ENCODE measurements around the gene CHCHD3. TPM values are rescaled to one million over a fixed set of nuclear protein-coding genes. Genes with fewer than 3 reads are reported as not detected.

CHCHD3 gene
- total RNA-seq, 1 donor from 2014 or later, result 142 TPM

DNA sequence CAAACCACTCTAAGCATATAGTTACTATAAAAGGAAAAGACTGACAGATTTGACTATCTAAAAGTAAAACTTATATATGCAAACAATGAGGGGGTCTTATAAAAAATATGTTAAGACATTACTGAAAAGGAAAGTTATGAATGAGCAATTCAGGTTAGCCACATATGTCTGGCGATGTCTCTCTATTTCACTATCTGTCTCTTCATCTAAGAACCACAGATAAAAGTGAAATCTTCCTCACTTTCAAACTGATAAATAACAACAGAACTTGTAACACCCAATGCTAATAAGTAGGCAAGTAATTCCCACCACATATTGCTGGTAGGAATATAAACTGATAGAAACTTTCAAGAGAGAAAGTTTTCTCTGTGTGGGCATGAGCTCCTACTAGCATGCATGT is 138.2 kb downstream of the CHCHD3 start:
- TF ChIP-seq, protein P1, sequence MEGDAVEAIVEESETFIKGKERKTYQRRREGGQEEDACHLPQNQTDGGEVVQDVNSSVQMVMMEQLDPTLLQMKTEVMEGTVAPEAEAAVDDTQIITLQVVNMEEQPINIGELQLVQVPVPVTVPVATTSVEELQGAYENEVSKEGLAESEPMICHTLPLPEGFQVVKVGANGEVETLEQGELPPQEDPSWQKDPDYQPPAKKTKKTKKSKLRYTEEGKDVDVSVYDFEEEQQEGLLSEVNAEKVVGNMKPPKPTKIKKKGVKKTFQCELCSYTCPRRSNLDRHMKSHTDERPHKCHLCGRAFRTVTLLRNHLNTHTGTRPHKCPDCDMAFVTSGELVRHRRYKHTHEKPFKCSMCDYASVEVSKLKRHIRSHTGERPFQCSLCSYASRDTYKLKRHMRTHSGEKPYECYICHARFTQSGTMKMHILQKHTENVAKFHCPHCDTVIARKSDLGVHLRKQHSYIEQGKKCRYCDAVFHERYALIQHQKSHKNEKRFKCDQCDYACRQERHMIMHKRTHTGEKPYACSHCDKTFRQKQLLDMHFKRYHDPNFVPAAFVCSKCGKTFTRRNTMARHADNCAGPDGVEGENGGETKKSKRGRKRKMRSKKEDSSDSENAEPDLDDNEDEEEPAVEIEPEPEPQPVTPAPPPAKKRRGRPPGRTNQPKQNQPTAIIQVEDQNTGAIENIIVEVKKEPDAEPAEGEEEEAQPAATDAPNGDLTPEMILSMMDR (IDR thresholded peaks at IDR 0.05), result no peak
- TF ChIP-seq EZH2 (IDR thresholded peaks at IDR 0.05) (no peak), EZH2phosphoT487 (IDR thresholded peaks at IDR 0.05) (no peak)
- Mint-ChIP-seq H3K36me3 (peaks cover 7% of the 10 kb centered on the region), H3K27ac (no peak overlapping the region), H3K4me3 (no peak overlapping the region), H3K4me1 (peaks cover 28% of the 10 kb centered on the region), H3K9me3 (no peaks in the 10 kb centered on the region), H3K27me3 (ENCODE audit: insufficient read depth, low read depth) (no peaks in the 10 kb centered on the region)
- H3K4me2 ChIP-seq, result peak overlapping the region; percentile 38
- H3K27ac ChIP-seq, result peak overlapping the region; percentile 4
- no peak overlapping the region for H3K9ac ChIP-seq
- H3K4me3 ChIP-seq, result no peak overlapping the region
- H3K27me3 ChIP-seq, result no peaks in the 10 kb centered on the region
- H3K79me2 ChIP-seq (ENCODE audit: low read depth), result peaks cover 7% of the 10 kb centered on the region
- no peaks in the 10 kb centered on the region for H3K36me3 ChIP-seq
- H3K9me3 ChIP-seq (ENCODE audit: low read depth), result no peaks in the 10 kb centered on the region
- H3K4me1 ChIP-seq, result peaks cover 28% of the 10 kb centered on the region
- H2AFZ ChIP-seq (replicated peaks), result no peak overlapping the region
- no peaks in the 10 kb centered on the region for H4K20me1 ChIP-seq (ENCODE audit: low read depth)
- no peak for DNase-seq (ENCODE audit: low spot score)
- H3F3A ChIP-seq (ENCODE audit: low read depth), result no peaks in the 10 kb centered on the region

DNA sequence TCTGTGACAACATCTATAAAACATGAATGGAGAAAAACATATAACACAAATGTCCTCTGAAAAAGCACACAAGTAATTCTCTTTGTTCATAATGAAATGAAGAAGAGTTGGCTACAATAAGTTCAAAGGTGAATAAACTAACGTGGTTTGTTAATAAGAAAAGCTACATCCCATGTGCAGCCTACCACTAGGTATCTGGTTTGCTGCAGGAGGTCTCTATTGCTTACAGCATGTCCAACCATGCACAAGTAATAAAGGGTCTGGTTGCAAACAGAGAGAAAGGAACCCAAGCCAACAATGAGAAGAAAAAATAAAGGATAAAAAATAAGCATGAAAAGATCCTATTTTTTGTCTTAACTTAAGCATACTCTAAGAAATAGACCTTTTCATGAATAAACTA is 139.2 kb downstream of the CHCHD3 start:
- peak; percentile 61 for DNase-seq (ENCODE audit: low spot score)
- TF ChIP-seq EZH2phosphoT487 (IDR thresholded peaks at IDR 0.05) (no peak), EZH2 (IDR thresholded peaks at IDR 0.05) (no peak)
- TF ChIP-seq, protein P1 (IDR thresholded peaks at IDR 0.05), result no peak
- Histone ChIP-seq H3K36me3 (no peaks in the 10 kb centered on the region), H3K27ac (no peak overlapping the region), H2AFZ (replicated peaks) (no peak overlapping the region), H3K4me1 (peaks cover 28% of the 10 kb centered on the region), H3K4me2 (peak overlapping the region; percentile 38), H3K27me3 (no peaks in the 10 kb centered on the region), H3K79me2 (ENCODE audit: low read depth) (peaks cover 7% of the 10 kb centered on the region), H3F3A (ENCODE audit: low read depth) (no peaks in the 10 kb centered on the region), H3K4me3 (no peak overlapping the region), H4K20me1 (ENCODE audit: low read depth) (no peaks in the 10 kb centered on the region), H3K9ac (no peak overlapping the region), H3K9me3 (ENCODE audit: low read depth) (no peaks in the 10 kb centered on the region)
- Mint-ChIP-seq H3K27ac (no peak overlapping the region), H3K4me3 (no peak overlapping the region), H3K36me3 (peaks cover 7% of the 10 kb centered on the region), H3K27me3 (ENCODE audit: insufficient read depth, low read depth) (no peaks in the 10 kb centered on the region), H3K4me1 (peaks cover 28% of the 10 kb centered on the region), H3K9me3 (no peaks in the 10 kb centered on the region)

DNA sequence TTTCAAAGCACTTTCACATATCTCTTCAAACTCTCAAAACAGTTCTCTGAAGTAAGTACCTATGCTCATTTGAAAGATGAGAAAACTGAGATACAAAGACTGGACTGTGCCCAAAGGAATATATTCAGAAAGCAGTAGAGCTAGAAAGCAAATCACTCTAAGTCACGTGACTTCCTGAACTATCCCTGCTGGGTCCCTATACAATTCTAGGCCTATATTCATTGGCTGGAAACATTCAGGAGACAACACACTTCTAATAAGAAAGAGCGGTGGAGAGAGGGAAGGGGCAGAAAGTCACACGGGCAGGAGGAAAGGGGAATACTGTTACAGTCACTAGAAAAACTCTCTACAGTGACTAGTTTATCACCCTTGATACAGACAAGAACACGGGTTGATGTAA is 140.0 kb downstream of the CHCHD3 start:
- H3K27ac ChIP-seq, result peak overlapping the region; percentile 61
- H3K79me2 ChIP-seq (ENCODE audit: low read depth), result peaks cover 11% of the 10 kb centered on the region
- TF ChIP-seq, protein P1 (IDR thresholded peaks at IDR 0.05), result no peak
- no peak for TF ChIP-seq EZH2phosphoT487 (IDR thresholded peaks at IDR 0.05)
- TF ChIP-seq EZH2 (IDR thresholded peaks at IDR 0.05), result no peak
- H3K9ac ChIP-seq, result no peak overlapping the region
- H3K9me3 ChIP-seq (ENCODE audit: low read depth), result no peaks in the 10 kb centered on the region
- H2AFZ ChIP-seq (replicated peaks), result no peak overlapping the region
- no peaks in the 10 kb centered on the region for H3F3A ChIP-seq (ENCODE audit: low read depth)
- H3K4me2 ChIP-seq, result peak overlapping the region; percentile 38
- no peaks in the 10 kb centered on the region for H4K20me1 ChIP-seq (ENCODE audit: low read depth)
- peaks cover 32% of the 10 kb centered on the region for H3K4me1 ChIP-seq
- DNase-seq (ENCODE audit: low spot score), result peak; percentile 17
- no peak overlapping the region for H3K4me3 Mint-ChIP-seq
- H3K36me3 Mint-ChIP-seq, result peaks cover 7% of the 10 kb centered on the region
- peak overlapping the region; percentile 19 for H3K27ac Mint-ChIP-seq
- H3K27me3 Mint-ChIP-seq (ENCODE audit: insufficient read depth, low read depth), result no peaks in the 10 kb centered on the region
- no peaks in the 10 kb centered on the region for H3K36me3 ChIP-seq
- no peak overlapping the region for H3K4me3 ChIP-seq
- no peaks in the 10 kb centered on the region for H3K27me3 ChIP-seq
- H3K4me1 Mint-ChIP-seq, result peaks cover 28% of the 10 kb centered on the region
- H3K9me3 Mint-ChIP-seq, result no peaks in the 10 kb centered on the region
